HepG2 (cell line): Measurements from ENCODE around the gene PTGIS. TPM values are rescaled to one million over a fixed set of nuclear protein-coding genes. Genes with fewer than 3 reads are reported as not detected.

ENCODE experiments used
- AGO2 ChIP-seq: fragments of 200-400 bp; formaldehyde crosslinking; optimal IDR thresholded peaks from 2 replicates; pipeline ENCODE3; 2017; ENCODE audit warnings: mild to moderate bottlenecking, low read depth, low read length, moderate library complexity
- ATF1 ChIP-seq: IDR thresholded peaks from 2 replicates; pipeline ENCODE4 v1.6.1; 2016; ENCODE audit warnings: mild to moderate bottlenecking, control low read depth
- BORCS8-MEF2B ChIP-seq: sonication (generic); formaldehyde crosslinking; IDR thresholded peaks from 2 replicates; pipeline ENCODE4 v1.8.0; 2022; ENCODE audit warnings: mild to moderate bottlenecking, missing genetic modification reagents
- EP300 ChIP-seq, 3 experiments: sonication (generic) in 1 of 3; formaldehyde crosslinking in 1 of 3; IDR thresholded peaks; 2 replicates each; pipeline versions ENCODE4 v1.5.1 to v1.6.1; 2011 to 2020; ENCODE audit warnings: low read depth in 2 of 3, low read length in 2 of 3, borderline replicate concordance in 1 of 3, improper control_type of control experiment in 1 of 3, mild to moderate bottlenecking in 1 of 3, missing genetic modification reagents in 1 of 3, moderate library complexity in 1 of 3
- KLF9 ChIP-seq: IDR thresholded peaks from 2 replicates; pipeline ENCODE4 v1.6.1; 2016; ENCODE audit warnings: low read depth
- NCOR1 ChIP-seq: fragments of 200-600 bp; sonication (generic); IDR thresholded peaks from 2 replicates; pipeline ENCODE4 v1.7.0; 2017; ENCODE audit warnings: antibody characterized with exemption, low read length, borderline replicate concordance
- NR3C1 ChIP-seq: sonication (generic); formaldehyde crosslinking; IDR thresholded peaks from 2 replicates; pipeline ENCODE4 v1.4.0; 2020; ENCODE audit warnings: missing genetic modification reagents
- TCF7L2 ChIP-seq: IDR thresholded peaks from 2 replicates; pipeline ENCODE4 v1.6.1; 2011; ENCODE audit warnings: mild to moderate bottlenecking, low read depth, low read length, moderate library complexity
- ZMYM3 ChIP-seq: sonication (generic); formaldehyde crosslinking; IDR thresholded peaks from 2 replicates; pipeline ENCODE4 v1.5.1; 2020; ENCODE audit warnings: mild to moderate bottlenecking, missing genetic modification reagents
- ZNF572 ChIP-seq: sonication (generic); formaldehyde crosslinking; IDR thresholded peaks from 2 replicates; pipeline ENCODE4 v1.5.1; 2020; ENCODE audit warnings: mild to moderate bottlenecking, missing genetic modification reagents
- polyA plus RNA-seq, 8 experiments: library from polyadenylated mRNA; depleted of rRNA in 3 of 8; stranded (reverse) in 7 of 8; unstranded in 1 of 8; fragments of >200 nt; fragmentation: Illumina TruSeq in 4 of 8; extraction: Trizol in 4 of 8; gene quantifications; 2 replicates each; pipeline versions ENCODE4 v1.2.1 to v1.2.3, GENCODE V29; 2011 to 2016; ENCODE audit warnings: low read depth in 4 of 8, missing spikeins in 1 of 8, mixed read lengths in 1 of 8; ENCODE audit not compliant: insufficient read depth in 1 of 8
- total RNA-seq, 5 experiments: library from RNA; depleted of rRNA; stranded (reverse); fragments of >200 nt; fragmentation: Illumina TruSeq; extraction: Trizol; gene quantifications; 2 replicates each; pipeline ENCODE4 v1.2.3, GENCODE V29; 2016; ENCODE audit warnings: low read depth in 1 of 5
- TF ChIP-seq, protein P1 (sequence below): sonication (generic); formaldehyde crosslinking; IDR thresholded peaks from 2 replicates; pipeline ENCODE4 v1.4.0; 2020; ENCODE audit warnings: mild to moderate bottlenecking, missing genetic modification reagents
- TF ChIP-seq, protein P2 (sequence below): sonication (generic); formaldehyde crosslinking; IDR thresholded peaks from 2 replicates; pipeline ENCODE4 v1.4.0; 2020; ENCODE audit warnings: missing genetic modification reagents, borderline replicate concordance
- TF ChIP-seq, protein P3 (sequence below): sonication (generic); formaldehyde crosslinking; IDR thresholded peaks from 2 replicates; pipeline ENCODE4 v1.5.0; 2020; ENCODE audit warnings: mild to moderate bottlenecking, missing genetic modification reagents, borderline replicate concordance
- TF ChIP-seq, protein P4 (sequence below): sonication (generic); formaldehyde crosslinking; IDR thresholded peaks from 2 replicates; pipeline ENCODE4 v1.4.0; 2020; ENCODE audit warnings: missing genetic modification reagents
- TF ChIP-seq, protein P5 (sequence below): sonication (generic); formaldehyde crosslinking; IDR thresholded peaks from 2 replicates; pipeline ENCODE4 v1.8.0; 2022; ENCODE audit warnings: mild to moderate bottlenecking, missing genetic modification reagents, moderate library complexity

The PTGIS gene
- total and polyA plus RNA-seq, 2 of the 13 experiments (the other 11 are each of a cell fraction or from before 2014, with no cell fraction given) = not detected

DNA sequence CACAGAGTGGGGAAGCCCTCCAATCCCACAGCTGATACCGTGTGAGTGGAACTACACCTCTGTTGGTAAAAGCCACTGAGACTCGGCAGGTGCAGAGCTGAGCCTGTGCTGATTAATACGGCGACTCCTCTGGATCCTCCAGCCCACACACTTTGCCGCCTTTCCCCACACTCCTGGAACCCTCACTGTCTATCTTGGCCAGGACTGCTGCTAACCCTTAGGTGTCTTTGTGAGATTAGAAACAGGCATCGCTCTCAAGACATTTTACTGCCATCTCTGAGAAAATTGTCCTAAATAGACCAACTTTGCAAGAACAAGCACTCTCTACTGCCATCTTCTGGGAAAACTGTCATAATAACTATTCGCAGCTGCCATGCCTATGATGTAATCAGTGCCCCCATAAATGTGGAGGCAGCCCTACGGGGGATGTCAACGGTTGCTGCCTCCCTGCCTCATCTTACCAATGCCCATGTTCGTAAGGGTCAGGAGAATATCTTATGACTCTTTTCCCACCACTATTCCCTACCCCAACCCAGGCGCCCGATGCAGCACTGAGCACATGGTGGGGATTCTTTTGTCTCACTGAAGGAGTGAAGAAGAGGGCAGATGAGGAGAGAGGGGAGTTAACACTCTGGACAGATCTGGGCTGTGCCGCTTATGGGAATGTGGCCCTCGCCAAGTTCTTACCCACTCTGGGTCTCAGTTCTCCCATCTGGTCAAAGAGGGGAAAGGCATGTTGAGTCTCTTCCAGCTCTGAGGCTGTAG, 59.3 kb downstream of the PTGIS start (continued):
- TF ChIP-seq, protein P1, sequence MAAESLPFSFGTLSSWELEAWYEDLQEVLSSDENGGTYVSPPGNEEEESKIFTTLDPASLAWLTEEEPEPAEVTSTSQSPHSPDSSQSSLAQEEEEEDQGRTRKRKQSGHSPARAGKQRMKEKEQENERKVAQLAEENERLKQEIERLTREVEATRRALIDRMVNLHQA = no peak
- no peak for TF ChIP-seq NR3C1 (CRISPR knock-in tag)
- no peak for TF ChIP-seq ATF1 (CRISPR knock-in tag)
- no peak for TF ChIP-seq EP300 (IDR thresholded peaks at IDR 0.05; ENCODE audit: low read depth in 2 of 2, low read length in 2 of 2)
- TF ChIP-seq EP300 (CRISPR knock-in tag; IDR thresholded peaks at IDR 0.05; ENCODE audit: borderline replicate concordance) = no peak; the same call in 1 of the 2 replicates
- TF ChIP-seq, protein P2, sequence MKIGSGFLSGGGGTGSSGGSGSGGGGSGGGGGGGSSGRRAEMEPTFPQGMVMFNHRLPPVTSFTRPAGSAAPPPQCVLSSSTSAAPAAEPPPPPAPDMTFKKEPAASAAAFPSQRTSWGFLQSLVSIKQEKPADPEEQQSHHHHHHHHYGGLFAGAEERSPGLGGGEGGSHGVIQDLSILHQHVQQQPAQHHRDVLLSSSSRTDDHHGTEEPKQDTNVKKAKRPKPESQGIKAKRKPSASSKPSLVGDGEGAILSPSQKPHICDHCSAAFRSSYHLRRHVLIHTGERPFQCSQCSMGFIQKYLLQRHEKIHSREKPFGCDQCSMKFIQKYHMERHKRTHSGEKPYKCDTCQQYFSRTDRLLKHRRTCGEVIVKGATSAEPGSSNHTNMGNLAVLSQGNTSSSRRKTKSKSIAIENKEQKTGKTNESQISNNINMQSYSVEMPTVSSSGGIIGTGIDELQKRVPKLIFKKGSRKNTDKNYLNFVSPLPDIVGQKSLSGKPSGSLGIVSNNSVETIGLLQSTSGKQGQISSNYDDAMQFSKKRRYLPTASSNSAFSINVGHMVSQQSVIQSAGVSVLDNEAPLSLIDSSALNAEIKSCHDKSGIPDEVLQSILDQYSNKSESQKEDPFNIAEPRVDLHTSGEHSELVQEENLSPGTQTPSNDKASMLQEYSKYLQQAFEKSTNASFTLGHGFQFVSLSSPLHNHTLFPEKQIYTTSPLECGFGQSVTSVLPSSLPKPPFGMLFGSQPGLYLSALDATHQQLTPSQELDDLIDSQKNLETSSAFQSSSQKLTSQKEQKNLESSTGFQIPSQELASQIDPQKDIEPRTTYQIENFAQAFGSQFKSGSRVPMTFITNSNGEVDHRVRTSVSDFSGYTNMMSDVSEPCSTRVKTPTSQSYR (CRISPR knock-in tag) = no peak
- TF ChIP-seq KLF9 (CRISPR knock-in tag) = no peak
- TF ChIP-seq ZNF572 (CRISPR knock-in tag) = 0 out of 2 replicates have a peak, but pooled peaks have one; percentile 16
- TF ChIP-seq, protein P3, sequence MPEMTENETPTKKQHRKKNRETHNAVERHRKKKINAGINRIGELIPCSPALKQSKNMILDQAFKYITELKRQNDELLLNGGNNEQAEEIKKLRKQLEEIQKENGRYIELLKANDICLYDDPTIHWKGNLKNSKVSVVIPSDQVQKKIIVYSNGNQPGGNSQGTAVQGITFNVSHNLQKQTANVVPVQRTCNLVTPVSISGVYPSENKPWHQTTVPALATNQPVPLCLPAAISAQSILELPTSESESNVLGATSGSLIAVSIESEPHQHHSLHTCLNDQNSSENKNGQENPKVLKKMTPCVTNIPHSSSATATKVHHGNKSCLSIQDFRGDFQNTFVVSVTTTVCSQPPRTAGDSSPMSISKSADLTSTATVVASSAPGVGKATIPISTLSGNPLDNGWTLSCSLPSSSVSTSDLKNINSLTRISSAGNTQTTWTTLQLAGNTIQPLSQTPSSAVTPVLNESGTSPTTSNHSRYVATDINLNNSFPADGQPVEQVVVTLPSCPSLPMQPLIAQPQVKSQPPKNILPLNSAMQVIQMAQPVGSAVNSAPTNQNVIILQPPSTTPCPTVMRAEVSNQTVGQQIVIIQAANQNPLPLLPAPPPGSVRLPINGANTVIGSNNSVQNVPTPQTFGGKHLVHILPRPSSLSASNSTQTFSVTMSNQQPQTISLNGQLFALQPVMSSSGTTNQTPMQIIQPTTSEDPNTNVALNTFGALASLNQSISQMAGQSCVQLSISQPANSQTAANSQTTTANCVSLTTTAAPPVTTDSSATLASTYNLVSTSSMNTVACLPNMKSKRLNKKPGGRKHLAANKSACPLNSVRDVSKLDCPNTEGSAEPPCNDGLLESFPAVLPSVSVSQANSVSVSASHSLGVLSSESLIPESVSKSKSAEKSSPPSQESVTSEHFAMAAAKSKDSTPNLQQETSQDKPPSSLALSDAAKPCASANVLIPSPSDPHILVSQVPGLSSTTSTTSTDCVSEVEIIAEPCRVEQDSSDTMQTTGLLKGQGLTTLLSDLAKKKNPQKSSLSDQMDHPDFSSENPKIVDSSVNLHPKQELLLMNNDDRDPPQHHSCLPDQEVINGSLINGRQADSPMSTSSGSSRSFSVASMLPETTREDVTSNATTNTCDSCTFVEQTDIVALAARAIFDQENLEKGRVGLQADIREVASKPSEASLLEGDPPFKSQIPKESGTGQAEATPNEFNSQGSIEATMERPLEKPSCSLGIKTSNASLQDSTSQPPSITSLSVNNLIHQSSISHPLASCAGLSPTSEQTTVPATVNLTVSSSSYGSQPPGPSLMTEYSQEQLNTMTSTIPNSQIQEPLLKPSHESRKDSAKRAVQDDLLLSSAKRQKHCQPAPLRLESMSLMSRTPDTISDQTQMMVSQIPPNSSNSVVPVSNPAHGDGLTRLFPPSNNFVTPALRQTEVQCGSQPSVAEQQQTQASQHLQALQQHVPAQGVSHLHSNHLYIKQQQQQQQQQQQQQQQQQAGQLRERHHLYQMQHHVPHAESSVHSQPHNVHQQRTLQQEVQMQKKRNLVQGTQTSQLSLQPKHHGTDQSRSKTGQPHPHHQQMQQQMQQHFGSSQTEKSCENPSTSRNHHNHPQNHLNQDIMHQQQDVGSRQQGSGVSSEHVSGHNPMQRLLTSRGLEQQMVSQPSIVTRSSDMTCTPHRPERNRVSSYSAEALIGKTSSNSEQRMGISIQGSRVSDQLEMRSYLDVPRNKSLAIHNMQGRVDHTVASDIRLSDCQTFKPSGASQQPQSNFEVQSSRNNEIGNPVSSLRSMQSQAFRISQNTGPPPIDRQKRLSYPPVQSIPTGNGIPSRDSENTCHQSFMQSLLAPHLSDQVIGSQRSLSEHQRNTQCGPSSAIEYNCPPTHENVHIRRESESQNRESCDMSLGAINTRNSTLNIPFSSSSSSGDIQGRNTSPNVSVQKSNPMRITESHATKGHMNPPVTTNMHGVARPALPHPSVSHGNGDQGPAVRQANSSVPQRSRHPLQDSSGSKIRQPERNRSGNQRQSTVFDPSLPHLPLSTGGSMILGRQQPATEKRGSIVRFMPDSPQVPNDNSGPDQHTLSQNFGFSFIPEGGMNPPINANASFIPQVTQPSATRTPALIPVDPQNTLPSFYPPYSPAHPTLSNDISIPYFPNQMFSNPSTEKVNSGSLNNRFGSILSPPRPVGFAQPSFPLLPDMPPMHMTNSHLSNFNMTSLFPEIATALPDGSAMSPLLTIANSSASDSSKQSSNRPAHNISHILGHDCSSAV (CRISPR knock-in tag) = no peak
- 0 out of 2 replicates have a peak, but pooled peaks have one; percentile 39 for TF ChIP-seq BORCS8-MEF2B (CRISPR knock-in tag)
- no peak for TF ChIP-seq NCOR1
- TF ChIP-seq AGO2 = no peak
- TF ChIP-seq, protein P4, sequence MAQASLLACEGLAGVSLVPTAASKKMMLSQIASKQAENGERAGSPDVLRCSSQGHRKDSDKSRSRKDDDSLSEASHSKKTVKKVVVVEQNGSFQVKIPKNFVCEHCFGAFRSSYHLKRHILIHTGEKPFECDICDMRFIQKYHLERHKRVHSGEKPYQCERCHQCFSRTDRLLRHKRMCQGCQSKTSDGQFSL (CRISPR knock-in tag) = no peak
- no peak for TF ChIP-seq ZMYM3 (CRISPR knock-in tag)
- TF ChIP-seq, protein P5, sequence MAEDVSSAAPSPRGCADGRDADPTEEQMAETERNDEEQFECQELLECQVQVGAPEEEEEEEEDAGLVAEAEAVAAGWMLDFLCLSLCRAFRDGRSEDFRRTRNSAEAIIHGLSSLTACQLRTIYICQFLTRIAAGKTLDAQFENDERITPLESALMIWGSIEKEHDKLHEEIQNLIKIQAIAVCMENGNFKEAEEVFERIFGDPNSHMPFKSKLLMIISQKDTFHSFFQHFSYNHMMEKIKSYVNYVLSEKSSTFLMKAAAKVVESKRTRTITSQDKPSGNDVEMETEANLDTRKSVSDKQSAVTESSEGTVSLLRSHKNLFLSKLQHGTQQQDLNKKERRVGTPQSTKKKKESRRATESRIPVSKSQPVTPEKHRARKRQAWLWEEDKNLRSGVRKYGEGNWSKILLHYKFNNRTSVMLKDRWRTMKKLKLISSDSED (CRISPR knock-in tag) = no peak
- no peak for TF ChIP-seq TCF7L2
